NCI-H1436 (cell line): Measurements from ENCODE around the gene STAT5B.
"Not testable (repeated sequence)": the region's sequence is repeated elsewhere in the genome, so short reads cannot be mapped to it uniquely, and the experiment has no call there.

Source experiments
- DNase-seq: peaks from one replicate; lab custom pipeline; 2025; lab: John Stamatoyannopoulos, UW

Gene STAT5B

GRCh38 chr17:42193969-42194899 lies 82.0 kb downstream of the STAT5B start, which contains the start of gene GHDC:
TSS of gene GHDC (minus strand) at chr17:42194494. CDS start at chr17:42193581, 913 bp downstream.
- peak; percentile 81 for DNase-seq

- DNase-seq = no peak
Measured at GRCh38 chr17:42193216-42193968, 82.8 kb downstream of the STAT5B start.

- no peak for DNase-seq
Measured at GRCh38 chr17:42192189-42193126, 83.7 kb downstream of the STAT5B start.

GRCh38 chr17:42191275-42191608 lies 84.9 kb downstream of the STAT5B start:
- no peak for DNase-seq

GRCh38 chr17:42190491-42191274 lies 85.5 kb downstream of the STAT5B start:
- DNase-seq = no peak

GRCh38 chr17:42189651-42189965 lies 86.6 kb downstream of the STAT5B start:
- DNase-seq = no peak

- no peak for DNase-seq
Measured at GRCh38 chr17:42188749-42189650, 87.2 kb downstream of the STAT5B start.

GRCh38 chr17:42187833-42188232 lies 88.4 kb downstream of the STAT5B start:
- no peak for DNase-seq

- DNase-seq = not testable (repeated sequence)
Measured at GRCh38 chr17:42186191-42186590, 90.0 kb downstream of the STAT5B start.

GRCh38 chr17:42185621-42185930 lies 90.6 kb downstream of the STAT5B start:
- DNase-seq = no peak

- DNase-seq = peak; percentile 47
Measured at GRCh38 chr17:42184713-42185620, 91.2 kb downstream of the STAT5B start, which contains the start of gene HCRT. TSS of gene HCRT (minus strand) at chr17:42185452. CDS start at chr17:42185365, 87 bp downstream.

- peak; percentile 87 for DNase-seq
Measured at GRCh38 chr17:42183741-42184711, 92.2 kb downstream of the STAT5B start.

GRCh38 chr17:42182927-42183734 lies 93.1 kb downstream of the STAT5B start:
- DNase-seq = no peak

GRCh38 chr17:42181851-42182207 lies 94.4 kb downstream of the STAT5B start:
- no peak for DNase-seq

- peak; percentile 92 for DNase-seq
Measured at GRCh38 chr17:42180922-42181850, 95.0 kb downstream of the STAT5B start, which contains the start of gene KCNH4. TSS of gene KCNH4 (minus strand) at chr17:42181142. CDS start at chr17:42180945, 197 bp downstream.

GRCh38 chr17:42180411-42180921 lies 95.7 kb downstream of the STAT5B start:
- DNase-seq = peak; percentile 28
